H1 (cell line): ENCODE data around the gene CARD11. TPM values are rescaled to one million over a fixed set of nuclear protein-coding genes. Genes with fewer than 3 reads are reported as not detected.

ENCODE experiments used
- CTCF ChIA-PET: fragments of 300-600 bp; sonication (Branson Sonifier 250); formaldehyde crosslinking; loops from one replicate; lab custom pipeline; 2021; ENCODE audit not compliant: partially characterized antibody; lab: Charles Lee
- POLR2A ChIA-PET: fragments of 300-600 bp; sonication (Branson Sonifier 250); formaldehyde crosslinking; loops from one replicate; lab custom pipeline; 2021; ENCODE audit warnings: inconsistent platforms; ENCODE audit not compliant: partially characterized antibody; lab: Charles Lee
- DNase-seq, 2 experiments: peaks; one replicate each; pipeline versions ENCODE4 v3.0.0 to v3.0.0-alpha.2; 2010 to 2022; ENCODE audit warnings: low spot score in 2 of 2, low read depth in 1 of 2, mixed read lengths in 1 of 2
- FAIRE-seq: peaks from 2 replicates; lab custom pipeline; 2011; peaks lifted over from hg19 to GRCh38; lab: Jason Lieb, UNC
- H2AFZ ChIP-seq: 2 replicates; pipeline ENCODE4 v1.8.1; 2012; ENCODE audit warnings: low read length, inconsistent platforms
- H2AK5ac ChIP-seq: 2 replicates; pipeline ENCODE4 v1.6.1; 2013; ENCODE audit warnings: low read depth, low read length
- H2BK120ac ChIP-seq: replicated peaks from 2 replicates; pipeline ENCODE3; 2013; ENCODE audit warnings: low read depth, low read length, inconsistent platforms
- H2BK12ac ChIP-seq: 2 replicates; pipeline ENCODE4 v1.6.1; 2013; ENCODE audit warnings: low read depth, low read length
- H2BK15ac ChIP-seq: 2 replicates; pipeline ENCODE4 v1.6.1; 2013; ENCODE audit warnings: low read length
- H2BK20ac ChIP-seq: 2 replicates; pipeline ENCODE4 v1.6.1; 2013; ENCODE audit warnings: low read length
- H2BK5ac ChIP-seq: 2 replicates; pipeline ENCODE4 v1.6.1; 2013; ENCODE audit warnings: low read depth, low read length
- H3K14ac ChIP-seq: 2 replicates; pipeline ENCODE4 v1.6.1; 2013; ENCODE audit warnings: inconsistent platforms; ENCODE audit not compliant: insufficient read length
- H3K18ac ChIP-seq: 2 replicates; pipeline ENCODE4 v1.6.1; 2013; ENCODE audit warnings: low read length; ENCODE audit errors: extremely low read depth
- H3K23ac ChIP-seq: 2 replicates; pipeline ENCODE4 v1.6.1; 2013; ENCODE audit warnings: inconsistent platforms; ENCODE audit not compliant: insufficient read length
- H3K23me2 ChIP-seq: 2 replicates; pipeline ENCODE4 v1.6.1; 2013; ENCODE audit warnings: low read depth, low read length
- H3K27ac ChIP-seq: 2 replicates; pipeline ENCODE4 v1.6.1; 2011; ENCODE audit warnings: low read depth, low read length, inconsistent platforms
- H3K27me3 ChIP-seq, 4 experiments: replicated peaks in 1 of 4; 1 replicate in 1 of 4; 2 replicates in 3 of 4; pipeline versions ENCODE4 v1.6.1 to v1.8.1; 2011 to 2013; ENCODE audit warnings: low read length in 3 of 4, mild to moderate bottlenecking in 3 of 4, inconsistent platforms in 2 of 4, mixed read lengths in 2 of 4, moderate library complexity in 1 of 4; ENCODE audit not compliant: control insufficient read depth in 3 of 4, insufficient read depth in 3 of 4; ENCODE audit errors: extremely low read depth in 1 of 4
- H3K36me3 ChIP-seq, 4 experiments: 2 replicates each; pipeline versions ENCODE4 v1.6.1 to v1.8.1; 2011 to 2013; ENCODE audit warnings: mild to moderate bottlenecking in 4 of 4, low read length in 3 of 4, moderate library complexity in 2 of 4, control low read depth in 1 of 4, inconsistent platforms in 1 of 4; ENCODE audit not compliant: insufficient read depth in 4 of 4, control insufficient read depth in 2 of 4
- H3K4ac ChIP-seq: replicated peaks from 2 replicates; pipeline ENCODE3; 2013; ENCODE audit warnings: low read length, low read depth, mixed read lengths, inconsistent platforms; ENCODE audit not compliant: insufficient read length
- H3K4me1 ChIP-seq, 4 experiments: replicated peaks in 1 of 4; 1 replicate in 1 of 4; 2 replicates in 3 of 4; pipeline versions ENCODE4 v1.6.1 to v1.8.1; 2011 to 2013; ENCODE audit warnings: low read length in 3 of 4, inconsistent platforms in 2 of 4, mixed read lengths in 1 of 4; ENCODE audit not compliant: insufficient read depth in 4 of 4, control insufficient read depth in 3 of 4
- H3K4me2 ChIP-seq, 2 experiments: 2 replicates each; pipeline versions ENCODE4 v1.6.1 to v1.8.1; 2011 to 2013; ENCODE audit warnings: low read depth in 2 of 2, low read length in 2 of 2, control low read depth in 1 of 2, inconsistent platforms in 1 of 2, mild to moderate bottlenecking in 1 of 2; ENCODE audit not compliant: insufficient read depth in 1 of 2
- H3K4me3 ChIP-seq, 4 experiments: fragments of 200-600, 300-600 bp in 1 of 4; sonication (generic), shearing (Covaris generic), sonication (Bioruptor Twin) in 1 of 4; 2 replicates each; pipeline versions ENCODE4 v1.5.1 to v1.8.1; 2011 to 2016; ENCODE audit warnings: low read length in 4 of 4, low read depth in 3 of 4, control low read depth in 2 of 4, inconsistent platforms in 2 of 4, mild to moderate bottlenecking in 2 of 4, mixed read lengths in 1 of 4, moderate library complexity in 1 of 4; ENCODE audit not compliant: insufficient read depth in 2 of 4; ENCODE audit errors: extremely low read depth in 1 of 4
- H3K56ac ChIP-seq: replicated peaks from 2 replicates; pipeline ENCODE3; 2013; ENCODE audit warnings: low read depth, mild to moderate bottlenecking, mixed read lengths, low read length, inconsistent platforms; ENCODE audit not compliant: insufficient read length
- H3K79me1 ChIP-seq: 2 replicates; pipeline ENCODE4 v1.6.1; 2013; ENCODE audit warnings: low read depth, low read length, control low read depth
- H3K79me2 ChIP-seq, 2 experiments: 2 replicates each; pipeline versions ENCODE4 v1.6.1 to v1.8.1; 2012 to 2013; ENCODE audit warnings: low read length in 2 of 2, mild to moderate bottlenecking in 2 of 2, inconsistent platforms in 1 of 2; ENCODE audit not compliant: insufficient read depth in 2 of 2, control insufficient read depth in 1 of 2
- H3K9ac ChIP-seq, 4 experiments: replicated peaks in 1 of 4; 1 replicate in 1 of 4; 2 replicates in 3 of 4; pipeline versions ENCODE4 v1.6.1 to v1.8.1; 2011 to 2013; ENCODE audit warnings: low read depth in 3 of 4, low read length in 3 of 4, control low read depth in 2 of 4, mild to moderate bottlenecking in 2 of 4, moderate library complexity in 2 of 4, inconsistent platforms in 1 of 4; ENCODE audit errors: extremely low read depth in 1 of 4
- H3K9me3 ChIP-seq, 2 experiments: 2 replicates each; pipeline versions ENCODE4 v1.6.1 to v1.8.1; 2012 to 2013; ENCODE audit warnings: mild to moderate bottlenecking in 2 of 2, moderate library complexity in 2 of 2, control low read depth in 1 of 2, inconsistent platforms in 1 of 2, low read depth in 1 of 2, low read length in 1 of 2, mixed read lengths in 1 of 2; ENCODE audit not compliant: insufficient read depth in 2 of 2
- H4K20me1 ChIP-seq, 2 experiments: replicated peaks in 1 of 2; 2 replicates each; pipeline versions ENCODE3 to v1.8.1; 2011 to 2013; ENCODE audit warnings: inconsistent platforms in 2 of 2, low read length in 2 of 2, mild to moderate bottlenecking in 1 of 2; ENCODE audit not compliant: insufficient read depth in 2 of 2, control insufficient read depth in 1 of 2
- H4K5ac ChIP-seq: 2 replicates; pipeline ENCODE4 v1.6.1; 2013; ENCODE audit warnings: low read length, low read depth, mixed read lengths, inconsistent platforms; ENCODE audit not compliant: insufficient read length
- H4K8ac ChIP-seq: 2 replicates; pipeline ENCODE4 v1.8.0; 2013; ENCODE audit warnings: mild to moderate bottlenecking, moderate library complexity, low read length, inconsistent platforms; ENCODE audit not compliant: insufficient read depth; ENCODE audit errors: extremely low read depth
- H4K91ac ChIP-seq: replicated peaks from 2 replicates; pipeline ENCODE3; 2013; ENCODE audit warnings: low read length, mixed read lengths, inconsistent platforms; ENCODE audit not compliant: insufficient read length
- FOSL1 ChIP-seq: IDR thresholded peaks from 2 replicates; pipeline ENCODE4 v1.6.1; 2011; ENCODE audit warnings: mild to moderate bottlenecking, low read depth, low read length, moderate library complexity; ENCODE audit not compliant: insufficient read depth
- HDAC6 ChIP-seq: IDR thresholded peaks from one replicate; pipeline ENCODE4 v1.7.1; 2012; ENCODE audit warnings: low read depth, mild to moderate bottlenecking, inconsistent platforms, low read length, moderate library complexity
- JUN ChIP-seq: IDR thresholded peaks from 2 replicates; pipeline ENCODE4 v1.6.1; 2011; ENCODE audit warnings: low read depth, mild to moderate bottlenecking, improper control_type of control experiment, low read length
- NANOG ChIP-seq: IDR thresholded peaks from 2 replicates; pipeline ENCODE4 v1.6.1; 2011; ENCODE audit warnings: low read length, low read depth, mild to moderate bottlenecking, inconsistent platforms; ENCODE audit not compliant: insufficient read depth, poor library complexity, severe bottlenecking
- RBBP5 ChIP-seq: IDR thresholded peaks from 2 replicates; pipeline ENCODE4 v1.7.1; 2012; ENCODE audit warnings: low read depth, mild to moderate bottlenecking, inconsistent platforms, low read length, moderate library complexity, borderline replicate concordance
- RNF2 ChIP-seq: fragments of 200-900, 300-1000 bp; sonication (generic); IDR thresholded peaks from 2 replicates; pipeline ENCODE4 v1.7.1; 2016; ENCODE audit warnings: borderline replicate concordance, low read depth, mild to moderate bottlenecking, antibody characterized with exemption, low read length; ENCODE audit not compliant: poor library complexity, severe bottlenecking; ENCODE audit errors: missing control alignments
- RXRA ChIP-seq: IDR thresholded peaks from 2 replicates; pipeline ENCODE4 v1.6.1; 2011; ENCODE audit warnings: low read depth, mild to moderate bottlenecking, low read length, moderate library complexity; ENCODE audit not compliant: insufficient read depth
- SIN3A ChIP-seq, 2 experiments: IDR thresholded peaks in 1 of 2; conservative IDR thresholded peaks in 1 of 2; 2 replicates each; pipeline ENCODE4 v1.6.1; 2011 to 2012; ENCODE audit warnings: low read length in 2 of 2, improper control_type of control experiment in 1 of 2, low read depth in 1 of 2, mild to moderate bottlenecking in 1 of 2
- SIX5 ChIP-seq: IDR thresholded peaks from 2 replicates; pipeline ENCODE4 v1.6.1; 2011; ENCODE audit warnings: mild to moderate bottlenecking, low read depth, low read length
- SRF ChIP-seq: IDR thresholded peaks from 2 replicates; pipeline ENCODE4 v1.6.1; 2011; ENCODE audit warnings: mild to moderate bottlenecking, low read depth, low read length, moderate library complexity
- TCF12 ChIP-seq: IDR thresholded peaks from 2 replicates; pipeline ENCODE4 v1.6.1; 2011; ENCODE audit warnings: low read depth, mild to moderate bottlenecking, low read length
- TEAD4 ChIP-seq: IDR thresholded peaks from 2 replicates; pipeline ENCODE4 v1.6.1; 2012; ENCODE audit warnings: low read depth, low read length, inconsistent platforms, mixed read lengths
- YY1 ChIP-seq: IDR thresholded peaks from 2 replicates; pipeline ENCODE4 v1.6.1; 2011; ENCODE audit warnings: low read depth, mild to moderate bottlenecking, low read length
- ZNF274 ChIP-seq: IDR thresholded peaks from 2 replicates; pipeline ENCODE4 v1.7.0; 2012; ENCODE audit warnings: low read length, borderline replicate concordance; ENCODE audit errors: extremely low read depth
- WGBS, 2 experiments: shearing (Covaris generic) in 1 of 2; methylation state at CpG; one replicate each; pipeline versions ENCODE4 v1.1.6 to v1.1.7; 2013 to 2015; ENCODE audit warnings: low lambda C conversion rate in 2 of 2, mixed read lengths in 2 of 2, inconsistent platforms in 1 of 2, low coverage in 1 of 2, missing lambda C conversion rate in 1 of 2; ENCODE audit not compliant: insufficient replicate concordance in 2 of 2, insufficient coverage in 1 of 2, insufficient read length in 1 of 2; ENCODE audit errors: extremely low coverage in 1 of 2, missing lambda C conversion rate in 1 of 2; 5-methylcytosine and 5-hydroxymethylcytosine counted together
- polyA plus RNA-seq, 7 experiments: library from polyadenylated mRNA; depleted of rRNA in 3 of 7; stranded (reverse) in 5 of 7; unstranded in 2 of 7; fragments of >200 nt in 5 of 7; fragments of 200-250 nt in 2 of 7; gene quantifications; 1 replicate in 5 of 7; 2 replicates in 1 of 7; 4 replicates in 1 of 7; pipeline versions ENCODE4 v1.2.1 to v1.2.3, GENCODE V29; 2011 to 2013; ENCODE audit warnings: missing spikeins in 2 of 7, mixed read lengths in 2 of 7
- total RNA-seq: library from RNA; stranded (reverse); fragmentation: NEBNext Ultra II Directional; extraction: Animal tissue kit (Norgen Biotek cat#: 25700); gene quantifications from 2 replicates; pipeline ENCODE4 v1.2.1, GENCODE V29; 2021

Gene CARD11
- total and polyA plus RNA-seq, 2 of the 8 experiments (the other 6 are each of a cell fraction or from before 2014, with no cell fraction given), result 12.6 to 29.8 TPM

DNA sequence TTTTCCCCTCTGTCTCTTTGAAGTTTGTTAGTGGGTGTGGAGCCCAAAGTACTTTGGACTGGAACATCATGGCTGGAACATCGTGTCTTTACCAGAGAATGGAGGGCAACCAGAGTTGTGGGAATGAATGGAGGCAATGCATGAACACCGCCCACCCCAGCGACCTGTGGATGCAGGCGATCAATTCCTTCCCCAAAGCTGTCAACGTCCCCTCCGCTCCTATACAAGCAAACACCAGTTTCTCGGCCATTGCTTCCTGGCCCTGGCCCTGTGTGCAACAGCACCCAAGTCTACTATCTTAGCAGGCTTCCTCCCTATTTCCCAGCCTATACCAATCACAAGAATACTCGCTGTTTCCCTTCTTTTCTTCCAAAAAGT lies 62.6 kb downstream of the CARD11 start:
- H3K56ac ChIP-seq, result no peak overlapping the region
- H3K9me3 ChIP-seq, result no peaks in the 10 kb centered on the region
- no peak overlapping the region for H2BK5ac ChIP-seq
- H2BK12ac ChIP-seq, result no peak overlapping the region
- no peak overlapping the region for H2BK120ac ChIP-seq
- H3K4me2 ChIP-seq, result no peak overlapping the region
- no peak overlapping the region for H2AK5ac ChIP-seq
- no peak overlapping the region for H4K91ac ChIP-seq
- H2BK15ac ChIP-seq, result no peak overlapping the region
- no peak overlapping the region for H2AFZ ChIP-seq
- no peak overlapping the region for H3K27ac ChIP-seq
- WGBS, 2 experiments, result 95% methylated on average over 8 of the region's 8 CpGs; no CpG with 5 or more reads in 1 of the 2 experiments
- no peaks in the 10 kb centered on the region; the same call in 1 of the 2 replicates for H3K79me1 ChIP-seq
- no peaks in the 10 kb centered on the region for H3K23me2 ChIP-seq
- H4K20me1 ChIP-seq, result no peaks in the 10 kb centered on the region
- H3K23ac ChIP-seq, result no peak overlapping the region
- no peak overlapping the region for H4K5ac ChIP-seq
- no peak overlapping the region for H2BK20ac ChIP-seq
- FAIRE-seq (no peak), DNase-seq (no peak)
- no peak overlapping the region for H3K4me3 ChIP-seq
- no peak overlapping the region for H3K9ac ChIP-seq
- CTCF ChIA-PET, result interaction anchor here (0.7 kb wide), 1 partner anchor 97 kb away, joined by 3 read pairs; no protein-coding TSS in a partner anchor
- POLR2A ChIA-PET, result no interaction called here
- H3K4ac ChIP-seq, result no peak overlapping the region
- no peaks in the 10 kb centered on the region for H3K79me2 ChIP-seq
- H3K36me3 ChIP-seq, result no peaks in the 10 kb centered on the region
- H3K14ac ChIP-seq, result no peak overlapping the region
- peaks cover 0 to 14% (median 7%) of the 10 kb centered on the region in 4 experiments; a peak in 6 of 7 replicates for H3K4me1 ChIP-seq
- H4K8ac ChIP-seq, result no peak overlapping the region
- no peaks in the 10 kb centered on the region for H3K27me3 ChIP-seq
- no peak overlapping the region for H3K18ac ChIP-seq
- no peak for TF ChIP-seq RNF2
- TF ChIP-seq NANOG, result no peak
- no peak for TF ChIP-seq HDAC6
- TF ChIP-seq TEAD4, result no peak
- no peak for TF ChIP-seq SIN3A (conservative IDR thresholded peaks at IDR 0.05 in 1 of 2, IDR thresholded peaks at IDR 0.05 in 1 of 2; ENCODE audit: low read depth in 1 of 2, low read length in 2 of 2)
- TF ChIP-seq RBBP5, result no peak
- TF ChIP-seq YY1, result no peak
- no peak for TF ChIP-seq TCF12
- TF ChIP-seq SIX5, result no peak
- no peak for TF ChIP-seq RXRA
- no peak for TF ChIP-seq JUN
- no peak for TF ChIP-seq FOSL1
- TF ChIP-seq SRF, result no peak
- no peak for TF ChIP-seq ZNF274
